Karpas-422 (cell line): ENCODE measurements around the gene ADAMTS13. TPM values are rescaled to one million over a fixed set of nuclear protein-coding genes. Genes with fewer than 3 reads are reported as not detected.
"Not testable (repeated sequence)": the region's sequence is repeated elsewhere in the genome, so short reads cannot be mapped to it uniquely, and the experiment has no call there.

Experiments
- DNase-seq: peaks from one replicate; pipeline ENCODE4 v3.0.0-alpha.2; 2015
- H2AFZ ChIP-seq: fragments of 200-600 bp; sonication (generic); 2 replicates; pipeline ENCODE4 v1.6.1; 2014; ENCODE audit warnings: antibody characterized with exemption, low read length, mixed read lengths
- H3K27ac ChIP-seq: fragments of 200-600 bp; sonication (generic); 2 replicates; pipeline ENCODE4 v1.5.1; 2014; ENCODE audit warnings: mild to moderate bottlenecking, low read length, moderate library complexity
- H3K27me3 ChIP-seq: fragments of 200-600 bp; sonication (generic); 2 replicates; pipeline ENCODE4 v1.6.1; 2014; ENCODE audit warnings: low read length, mixed read lengths
- H3K36me3 ChIP-seq: fragments of 200-600 bp; sonication (generic); 2 replicates; pipeline ENCODE4 v1.6.1; 2014; ENCODE audit warnings: low read length, mixed read lengths; ENCODE audit not compliant: insufficient read depth
- H3K4me1 ChIP-seq: fragments of 200-600 bp; sonication (generic); 2 replicates; pipeline ENCODE4 v1.6.1; 2014; ENCODE audit warnings: mild to moderate bottlenecking, low read length, mixed read lengths
- H3K4me2 ChIP-seq: fragments of 200-600 bp; sonication (generic); 2 replicates; pipeline ENCODE4 v1.6.1; 2014; ENCODE audit warnings: low read length, low read depth, mild to moderate bottlenecking; ENCODE audit not compliant: poor library complexity, severe bottlenecking
- H3K4me3 ChIP-seq: fragments of 200-600 bp; sonication (generic); 2 replicates; pipeline ENCODE4 v1.5.1; 2014; ENCODE audit warnings: mild to moderate bottlenecking, antibody characterized with exemption, low read length, mixed read lengths
- H3K79me2 ChIP-seq: fragments of 200-600 bp; sonication (generic); 2 replicates; pipeline ENCODE4 v1.6.1; 2014; ENCODE audit warnings: mild to moderate bottlenecking, low read length, mixed read lengths
- H3K9ac ChIP-seq: fragments of 200-600 bp; sonication (generic); 2 replicates; pipeline ENCODE4 v1.6.0; 2014; ENCODE audit warnings: low read length
- H3K9me2 ChIP-seq: fragments of 200-600 bp; sonication (generic), shearing (Covaris generic); replicated peaks from 2 replicates; pipeline ENCODE4 v1.6.0; 2014; ENCODE audit warnings: mild to moderate bottlenecking, low read length, moderate library complexity; ENCODE audit not compliant: insufficient read depth
- H3K9me3 ChIP-seq: fragments of 300-700, 200-600 bp; sonication (generic); 2 replicates; pipeline ENCODE4 v1.6.1; 2014; ENCODE audit warnings: low read length, mixed read lengths
- H4K20me1 ChIP-seq: fragments of 200-600 bp; sonication (generic); 2 replicates; pipeline ENCODE4 v1.6.1; 2014; ENCODE audit warnings: mild to moderate bottlenecking, antibody characterized with exemption, low read length, low read depth; ENCODE audit not compliant: insufficient read depth
- total RNA-seq: library from RNA; depleted of rRNA; stranded (reverse); fragments of >200 nt; shearing (Covaris generic); gene quantifications from 2 replicates; pipeline ENCODE4 v1.2.3, GENCODE V29; 2014; ENCODE audit warnings: low replicate concordance; rRNA removed

The ADAMTS13 gene
- 0.34 and 1.3 TPM in 2 replicates for total RNA-seq

DNA sequence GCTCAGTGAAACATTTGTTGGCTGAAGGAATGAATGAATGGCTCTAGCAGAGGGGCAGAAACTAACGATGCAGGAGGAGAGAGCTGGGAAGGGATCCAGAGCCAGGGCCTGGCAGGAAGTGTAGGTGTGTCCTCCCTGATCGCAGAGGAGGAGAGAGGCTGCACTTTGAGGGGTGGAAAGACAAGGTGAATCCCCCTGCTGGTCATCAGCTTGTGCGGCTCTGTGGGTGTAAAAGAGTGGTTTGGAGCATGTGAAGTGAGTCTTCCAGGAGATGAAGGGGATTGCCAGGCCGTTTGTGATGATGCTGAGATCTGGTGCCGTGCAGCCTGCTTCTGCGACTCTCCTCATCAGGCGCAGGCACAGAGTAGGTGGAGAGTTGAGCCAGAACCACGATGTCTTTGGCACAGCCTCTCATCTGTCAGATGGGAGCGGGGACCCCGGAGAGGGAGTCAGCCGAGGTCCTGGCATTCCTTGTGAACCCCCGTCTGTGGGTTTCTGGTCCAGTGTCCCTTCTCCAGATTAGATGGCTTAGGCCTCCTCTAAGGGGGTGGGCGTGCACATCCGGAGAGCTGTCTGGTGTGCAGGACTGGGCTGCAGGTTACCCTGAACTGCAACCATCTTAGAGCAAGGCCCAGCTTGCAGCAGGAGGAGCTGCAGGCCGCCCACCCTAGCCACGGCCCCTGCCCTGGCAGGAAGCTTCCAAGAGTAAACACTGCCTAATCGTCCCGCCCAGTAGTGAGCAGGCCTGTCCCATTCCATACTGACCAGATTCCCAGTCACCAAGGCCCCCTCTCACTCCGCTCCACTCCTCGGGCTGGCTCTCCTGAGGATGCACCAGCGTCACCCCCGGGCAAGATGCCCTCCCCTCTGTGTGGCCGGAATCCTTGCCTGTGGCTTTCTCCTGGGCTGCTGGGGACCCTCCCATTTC is at the start of gene ADAMTS13:
ADAMTS13 (plus strand) TSS at position 753 of the 928 bp plus-strand sequence; CDS start at position 830, 77 bp downstream.
- H2AFZ ChIP-seq: 0 out of 2 replicates have a peak within 1 kb of the TSS, but pooled peaks have one; percentile 10
- H3K9ac ChIP-seq: peak within 1 kb of the TSS; percentile 35
- no peak within 1 kb of the TSS for H3K4me2 ChIP-seq
- DNase-seq: peak; percentile 65
- no peaks in the 10 kb centered on the region for H3K9me3 ChIP-seq
- no peaks in the 10 kb centered on the region for H3K27me3 ChIP-seq
- H3K36me3 ChIP-seq: no peaks in the 10 kb centered on the region
- H3K27ac ChIP-seq: no peak within 1 kb of the TSS
- H4K20me1 ChIP-seq: no peaks in the 10 kb centered on the region
- H3K9me2 ChIP-seq: no peaks in the 10 kb centered on the region
- peaks cover 13% of the 10 kb centered on the region for H3K79me2 ChIP-seq
- no peak within 1 kb of the TSS for H3K4me3 ChIP-seq
- peaks cover 28% of the 10 kb centered on the region for H3K4me1 ChIP-seq

GRCh38 chr9:133374612-133375115 is 47.5 kb upstream of the ADAMTS13 start:
- Histone ChIP-seq H3K27ac (no peak overlapping the region), H3K4me2 (peak overlapping the region; percentile 74), H3K9ac (peak overlapping the region; percentile 91), H2AFZ (no peak overlapping the region), H3K9me3 (no peaks in the 10 kb centered on the region), H3K4me1 (peaks cover 22% of the 10 kb centered on the region), H3K4me3 (peak overlapping the region; percentile 76), H3K9me2 (no peaks in the 10 kb centered on the region), H3K27me3 (peaks cover 8% of the 10 kb centered on the region; the same call in 1 of the 2 replicates), H3K36me3 (peaks cover 3% of the 10 kb centered on the region; the same call in 1 of the 2 replicates), H4K20me1 (peaks cover 24% of the 10 kb centered on the region; the same call in 1 of the 2 replicates), H3K79me2 (peaks cover 61% of the 10 kb centered on the region)
- DNase-seq: no peak

DNA sequence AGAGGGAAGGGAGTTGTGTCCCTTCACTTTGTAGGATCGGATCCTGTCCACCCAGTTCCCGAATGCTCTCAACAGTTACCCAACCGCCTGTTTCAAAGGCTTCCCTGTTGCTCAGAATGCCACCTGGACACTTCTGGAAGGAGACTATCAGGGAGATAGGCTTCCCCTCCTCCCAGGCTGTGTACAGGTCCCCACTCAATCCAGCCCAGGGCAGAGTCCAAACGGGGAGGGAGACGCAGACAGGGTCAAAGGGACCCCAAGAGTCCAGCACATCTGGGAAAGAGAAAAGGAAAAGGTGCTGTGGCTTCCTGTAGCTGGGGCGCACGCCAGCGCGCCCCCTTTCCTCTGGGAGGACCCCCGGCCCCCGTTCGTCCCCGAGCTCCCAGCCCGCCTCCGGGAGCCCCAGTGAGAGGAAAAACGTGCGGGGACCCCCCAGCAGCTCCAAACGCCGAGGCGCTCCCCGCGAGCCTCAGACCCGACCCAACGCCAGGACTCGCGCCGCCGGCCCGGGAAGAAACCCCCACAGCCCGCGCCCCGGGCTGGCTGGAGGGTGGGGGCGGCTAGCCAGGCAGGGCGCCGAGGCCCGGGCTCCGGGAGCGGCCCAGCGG is 46.9 kb upstream of the ADAMTS13 start:
- peaks cover 56% of the 10 kb centered on the region for H3K79me2 ChIP-seq
- H3K4me2 ChIP-seq: peak overlapping the region; percentile 74
- H3K9ac ChIP-seq: peak overlapping the region; percentile 91
- peak overlapping the region; percentile 76 for H3K4me3 ChIP-seq
- peaks cover 22% of the 10 kb centered on the region for H3K4me1 ChIP-seq
- H3K27me3 ChIP-seq: peaks cover 8% of the 10 kb centered on the region; the same call in 1 of the 2 replicates
- no peak overlapping the region for H2AFZ ChIP-seq
- H3K27ac ChIP-seq: peak overlapping the region; percentile 67
- peaks cover 18% of the 10 kb centered on the region; the same call in 1 of the 2 replicates for H4K20me1 ChIP-seq
- peak; percentile 68 for DNase-seq
- H3K36me3 ChIP-seq: no peaks in the 10 kb centered on the region
- H3K9me3 ChIP-seq: no peaks in the 10 kb centered on the region
- no peaks in the 10 kb centered on the region for H3K9me2 ChIP-seq

GRCh38 chr9:133375724-133376654 is 46.2 kb upstream of the ADAMTS13 start, which contains the start of the genes STKLD1 and SURF4:
Gene STKLD1, plus strand, starts transcription at chr9:133376366. Its CDS starts 108 bp downstream, at chr9:133376474.
Gene SURF4, minus strand, starts transcription at chr9:133376060. Its CDS starts 91 bp downstream, at chr9:133375969.
- Histone ChIP-seq H3K9ac (peak within 1 kb of the TSS; percentile 91), H4K20me1 (peaks cover 12% of the 10 kb centered on the region; the same call in 1 of the 2 replicates)

DNA sequence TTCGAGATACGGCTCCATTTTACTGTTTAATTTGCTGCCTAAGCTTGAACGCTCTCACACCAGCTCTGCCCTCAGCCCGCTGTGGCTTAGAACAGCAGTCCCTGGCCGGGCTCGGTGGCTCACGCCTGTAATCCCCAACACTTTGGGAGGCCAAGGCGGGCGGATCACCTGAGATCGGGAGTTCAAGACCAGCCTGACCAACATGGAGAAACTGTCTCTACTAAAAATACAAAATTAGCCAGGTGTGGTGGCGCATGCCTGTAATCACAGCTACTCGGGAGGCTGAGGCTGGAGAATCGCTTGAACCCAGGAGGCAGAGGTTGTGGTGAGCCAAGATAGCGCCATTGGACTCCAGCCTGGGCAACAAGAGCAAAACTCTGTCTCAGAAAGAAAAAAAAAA is 44.9 kb upstream of the ADAMTS13 start:
- not testable (repeated sequence) for H3K27ac ChIP-seq, H3K9me2 ChIP-seq, H3K27me3 ChIP-seq, H3K9me3 ChIP-seq, H3K4me2 ChIP-seq, H3K9ac ChIP-seq, H2AFZ ChIP-seq, H3K36me3 ChIP-seq, DNase-seq, H3K4me3 ChIP-seq
- Histone ChIP-seq H3K4me1 (peaks cover 22% of the 10 kb centered on the region), H3K79me2 (peaks cover 35% of the 10 kb centered on the region), H4K20me1 (peaks cover 12% of the 10 kb centered on the region; the same call in 1 of the 2 replicates)

More at GRCh38 chr9:133375724-133376654, 46.2 kb upstream of the ADAMTS13 start, which contains the start of the genes STKLD1 and SURF4:
- Histone ChIP-seq H3K27ac (peak within 1 kb of the TSS; percentile 67), H3K27me3 (peaks cover 8% of the 10 kb centered on the region; the same call in 1 of the 2 replicates), H2AFZ (peak within 1 kb of the TSS; percentile 28; the same call in 1 of the 2 replicates), H3K4me3 (peak within 1 kb of the TSS; percentile 76), H3K36me3 (no peaks in the 10 kb centered on the region), H3K9me3 (no peaks in the 10 kb centered on the region), H3K79me2 (peaks cover 48% of the 10 kb centered on the region), H3K4me1 (peaks cover 22% of the 10 kb centered on the region), H3K4me2 (peak within 1 kb of the TSS; percentile 74), H3K9me2 (no peaks in the 10 kb centered on the region)
- DNase-seq: peak; percentile 98

GRCh38 chr9:133377721-133378216 is 44.4 kb upstream of the ADAMTS13 start:
- H4K20me1 ChIP-seq: peaks cover 10% of the 10 kb centered on the region; the same call in 1 of the 2 replicates
- no peaks in the 10 kb centered on the region for H3K36me3 ChIP-seq
- H3K79me2 ChIP-seq: peaks cover 30% of the 10 kb centered on the region
- H3K4me2 ChIP-seq: no peak overlapping the region
- H3K27me3 ChIP-seq: peaks cover 8% of the 10 kb centered on the region; the same call in 1 of the 2 replicates
- no peak overlapping the region for H2AFZ ChIP-seq
- no peaks in the 10 kb centered on the region for H3K9me2 ChIP-seq
- no peak overlapping the region for H3K27ac ChIP-seq
- H3K4me1 ChIP-seq: peaks cover 22% of the 10 kb centered on the region
- peaks cover 2% of the 10 kb centered on the region; the same call in 1 of the 2 replicates for H3K9me3 ChIP-seq
- no peak overlapping the region for H3K4me3 ChIP-seq
- peak; percentile 64 for DNase-seq
- no peak overlapping the region for H3K9ac ChIP-seq

DNA sequence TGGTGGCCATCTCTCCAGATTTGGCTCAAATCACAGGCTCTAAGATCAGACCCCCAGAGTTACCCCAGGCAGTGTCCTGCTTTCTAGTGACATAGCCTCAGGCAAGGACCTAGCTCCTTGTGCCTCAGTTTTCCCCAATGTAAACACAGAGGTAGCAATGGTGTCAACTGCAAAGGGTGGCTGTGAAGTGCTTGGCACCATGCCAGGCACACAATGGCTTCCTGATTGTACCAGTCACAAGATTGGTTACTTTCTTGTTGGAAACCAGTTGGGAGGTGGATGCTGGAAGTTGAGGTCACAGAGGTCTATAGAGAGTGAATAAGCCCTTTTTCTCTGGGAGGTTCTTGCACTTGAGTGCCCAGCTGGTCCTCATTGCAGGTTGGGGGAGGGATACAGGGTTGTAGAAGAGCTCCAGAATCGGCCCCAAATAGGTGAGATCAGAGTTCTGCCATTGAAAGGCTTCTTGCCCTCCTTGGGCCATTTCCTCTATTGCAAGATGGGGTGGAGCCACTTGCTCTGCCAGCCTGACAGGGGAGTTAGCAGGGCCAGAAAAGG is 43.7 kb upstream of the ADAMTS13 start:
- peaks cover 4% of the 10 kb centered on the region; the same call in 1 of the 2 replicates for H3K9me3 ChIP-seq
- DNase-seq: no peak
- H3K4me2 ChIP-seq: no peak overlapping the region
- no peak overlapping the region for H3K4me3 ChIP-seq
- peaks cover 22% of the 10 kb centered on the region for H3K4me1 ChIP-seq
- no peak overlapping the region for H3K27ac ChIP-seq
- H3K36me3 ChIP-seq: no peaks in the 10 kb centered on the region
- H3K9ac ChIP-seq: no peak overlapping the region
- H3K27me3 ChIP-seq: peaks cover 8% of the 10 kb centered on the region; the same call in 1 of the 2 replicates
- no peaks in the 10 kb centered on the region for H3K9me2 ChIP-seq
- H3K79me2 ChIP-seq: peaks cover 23% of the 10 kb centered on the region
- H4K20me1 ChIP-seq: peaks cover 9% of the 10 kb centered on the region; the same call in 1 of the 2 replicates
- H2AFZ ChIP-seq: no peak overlapping the region
